T-helper 1 cell (primary cell): ENCODE measurements around the gene UBE2H.

Experiments
- DNase-seq, 5 donors: peaks; one replicate each; pipeline ENCODE4 v3.0.0-alpha.2; 2012 to 2020

Gene UBE2H

DNA sequence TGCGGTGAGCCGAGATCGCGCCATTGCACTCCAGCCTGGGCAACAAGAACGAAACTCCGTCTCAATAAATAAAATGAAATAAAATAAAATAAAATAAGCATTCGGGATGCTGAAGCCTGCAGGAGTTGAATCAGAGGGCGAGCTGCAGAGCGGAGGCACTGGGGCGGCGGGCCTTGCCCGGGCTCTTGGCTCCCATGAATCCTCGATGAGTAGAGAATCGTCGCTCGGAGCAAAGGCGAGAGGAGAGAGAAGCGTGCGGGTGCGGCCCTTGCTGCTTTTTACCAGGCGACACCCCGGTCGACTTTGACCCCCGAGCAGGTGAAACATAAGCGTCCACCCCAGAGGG is 168.3 kb downstream of the UBE2H start:
- DNase-seq: no peak

DNA sequence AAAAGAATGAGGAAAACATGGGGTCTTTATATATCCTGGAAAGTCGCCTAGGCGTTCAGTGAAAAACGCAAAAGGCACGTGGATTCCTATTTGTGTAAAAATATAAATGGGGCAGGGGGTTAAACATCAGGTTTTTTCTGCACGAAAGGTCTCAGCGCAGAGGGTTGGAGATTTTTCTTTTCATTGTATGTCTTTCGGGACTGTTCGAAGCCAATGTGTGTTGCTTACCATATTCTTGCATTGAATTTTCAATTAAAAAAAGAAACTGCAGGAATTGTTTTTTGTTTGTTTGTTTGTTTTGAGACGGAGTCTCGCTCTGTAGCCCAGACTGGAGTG is 169.2 kb downstream of the UBE2H start:
- no peak for DNase-seq

DNA sequence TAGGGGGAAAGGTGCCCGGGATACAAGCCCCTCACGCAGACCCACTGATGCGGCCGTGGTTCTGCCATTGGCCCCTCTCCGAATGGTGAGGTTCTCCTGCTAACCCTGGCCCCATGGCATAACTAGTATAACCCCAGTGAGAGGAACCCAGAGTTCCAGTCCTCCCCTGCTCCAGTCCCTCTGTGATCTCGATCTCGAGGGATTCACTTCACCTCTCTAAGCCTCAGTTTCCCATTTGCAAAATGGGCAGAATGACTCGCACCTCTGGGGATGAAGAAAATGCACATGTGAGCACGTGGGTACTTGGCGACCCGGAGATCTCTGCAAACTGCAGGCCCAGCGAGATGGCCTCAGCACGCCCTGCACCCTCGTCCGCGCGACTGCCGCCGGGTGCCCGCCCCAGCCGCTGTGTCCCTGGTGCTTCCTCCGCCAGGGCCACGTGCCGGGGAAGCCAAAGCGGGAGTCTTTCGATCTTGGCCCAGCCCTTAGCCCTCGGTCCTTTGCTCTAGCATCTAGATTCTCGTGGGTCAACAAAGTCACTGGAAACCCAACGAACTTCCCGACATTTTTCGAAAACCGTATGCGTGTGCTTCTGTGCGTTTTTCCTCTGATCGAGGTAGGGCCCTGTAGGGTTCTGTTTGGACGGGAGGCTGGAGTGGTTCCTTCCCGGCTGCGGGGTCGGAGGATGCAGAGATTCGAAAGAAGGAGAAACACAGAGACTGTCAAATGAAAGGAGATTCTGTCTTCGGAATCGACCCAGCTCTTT is 169.8 kb downstream of the UBE2H start:
- DNase-seq: no peak

- no peak for DNase-seq
Observed at GRCh38 chr7:129781928-129782817, 170.6 kb downstream of the UBE2H start.

GRCh38 chr7:129780974-129781927 is 171.5 kb downstream of the UBE2H start:
- DNase-seq: no peak
